Type B pancreatic cell (in vitro differentiated cells): ENCODE data around the gene GRID2. TPM values are rescaled to one million over a fixed set of nuclear protein-coding genes. Genes with fewer than 3 reads are reported as not detected.

Source experiments
- DNase-seq: peaks from one replicate; pipeline ENCODE4 v3.0.0; 2021; ENCODE audit warnings: mixed read lengths; ENCODE audit not compliant: unreplicated experiment; ENCODE audit errors: extremely low spot score
- H3K27ac Mint-ChIP-seq: 2 replicates; pipeline ENCODE4 v1.8.0; 2021; ENCODE audit warnings: mild to moderate bottlenecking, mixed read lengths
- H3K27me3 Mint-ChIP-seq: 2 replicates; pipeline ENCODE4 v1.8.0; 2021; ENCODE audit warnings: mixed read lengths
- H3K36me3 Mint-ChIP-seq: 2 replicates; pipeline ENCODE4 v1.8.0; 2021; ENCODE audit warnings: mixed read lengths
- H3K4me1 Mint-ChIP-seq: one replicate; pipeline ENCODE4 v1.8.0; 2021; ENCODE audit warnings: mixed read lengths; ENCODE audit not compliant: unreplicated experiment
- H3K4me3 Mint-ChIP-seq: 2 replicates; pipeline ENCODE4 v1.8.0; 2021; ENCODE audit warnings: mild to moderate bottlenecking, mixed read lengths
- H3K9me3 Mint-ChIP-seq: 2 replicates; pipeline ENCODE4 v1.8.0; 2021; ENCODE audit warnings: mixed read lengths
- total RNA-seq: library from RNA; stranded (reverse); gene quantifications from 2 replicates; pipeline ENCODE4 v1.2.1, GENCODE V29; 2021; ENCODE audit warnings: low replicate concordance
- TF ChIP-seq, protein P1 (sequence below): fragments of 200-600 bp; sonication (generic); conservative IDR thresholded peaks from 2 replicates; pipeline ENCODE4 v1.5.0; 2021; ENCODE audit warnings: antibody characterized with exemption, mild to moderate bottlenecking

The GRID2 gene
- total RNA-seq, 1 donor from 2014 or later, result 1.7 TPM

DNA sequence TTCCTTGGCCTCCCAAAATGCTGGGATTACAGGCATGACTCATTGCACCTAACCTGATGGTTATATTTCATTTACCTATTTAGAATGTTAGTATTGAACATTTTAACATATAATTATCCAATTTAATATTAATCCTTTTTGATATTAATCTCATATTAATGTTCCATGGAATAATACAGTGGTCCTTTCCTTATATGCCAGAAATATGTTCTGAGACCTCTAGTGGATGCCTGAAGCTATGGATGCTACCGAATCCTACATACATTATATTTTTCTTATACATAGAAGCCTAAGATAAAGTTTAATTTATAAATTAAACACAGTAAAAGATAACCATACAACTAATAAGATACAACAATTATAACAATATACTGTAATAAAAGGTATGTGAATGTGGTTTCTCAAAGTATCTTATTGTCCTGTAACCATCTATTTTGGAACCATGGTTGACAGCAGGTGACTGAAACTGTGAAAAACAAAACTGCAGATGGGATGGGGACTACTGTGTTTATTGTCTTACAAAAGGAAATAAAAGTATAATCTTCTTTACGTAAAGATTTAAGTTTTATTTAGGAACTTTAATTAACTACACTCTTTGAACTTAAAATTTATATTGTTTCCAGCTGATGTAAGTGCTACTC, 431.4 kb downstream of the GRID2 start:
- Mint-ChIP-seq H3K9me3 (no peaks in the 10 kb centered on the region), H3K27ac (no peak overlapping the region), H3K36me3 (no peaks in the 10 kb centered on the region), H3K4me3 (no peak overlapping the region), H3K27me3 (no peaks in the 10 kb centered on the region), H3K4me1 (no peaks in the 10 kb centered on the region)
- TF ChIP-seq, protein P1, sequence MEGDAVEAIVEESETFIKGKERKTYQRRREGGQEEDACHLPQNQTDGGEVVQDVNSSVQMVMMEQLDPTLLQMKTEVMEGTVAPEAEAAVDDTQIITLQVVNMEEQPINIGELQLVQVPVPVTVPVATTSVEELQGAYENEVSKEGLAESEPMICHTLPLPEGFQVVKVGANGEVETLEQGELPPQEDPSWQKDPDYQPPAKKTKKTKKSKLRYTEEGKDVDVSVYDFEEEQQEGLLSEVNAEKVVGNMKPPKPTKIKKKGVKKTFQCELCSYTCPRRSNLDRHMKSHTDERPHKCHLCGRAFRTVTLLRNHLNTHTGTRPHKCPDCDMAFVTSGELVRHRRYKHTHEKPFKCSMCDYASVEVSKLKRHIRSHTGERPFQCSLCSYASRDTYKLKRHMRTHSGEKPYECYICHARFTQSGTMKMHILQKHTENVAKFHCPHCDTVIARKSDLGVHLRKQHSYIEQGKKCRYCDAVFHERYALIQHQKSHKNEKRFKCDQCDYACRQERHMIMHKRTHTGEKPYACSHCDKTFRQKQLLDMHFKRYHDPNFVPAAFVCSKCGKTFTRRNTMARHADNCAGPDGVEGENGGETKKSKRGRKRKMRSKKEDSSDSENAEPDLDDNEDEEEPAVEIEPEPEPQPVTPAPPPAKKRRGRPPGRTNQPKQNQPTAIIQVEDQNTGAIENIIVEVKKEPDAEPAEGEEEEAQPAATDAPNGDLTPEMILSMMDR, result peak; percentile 48
- DNase-seq, result no peak

GRCh38 chr4:92760433-92760832, 456.7 kb downstream of the GRID2 start:
- H3K27me3 Mint-ChIP-seq, result no peaks in the 10 kb centered on the region
- H3K4me1 Mint-ChIP-seq, result peaks cover 5% of the 10 kb centered on the region
- no peaks in the 10 kb centered on the region for H3K36me3 Mint-ChIP-seq
- no peak overlapping the region for H3K4me3 Mint-ChIP-seq
- H3K9me3 Mint-ChIP-seq, result no peaks in the 10 kb centered on the region
- TF ChIP-seq, protein P1, result no peak
- no peak for DNase-seq
- no peak overlapping the region for H3K27ac Mint-ChIP-seq

DNA sequence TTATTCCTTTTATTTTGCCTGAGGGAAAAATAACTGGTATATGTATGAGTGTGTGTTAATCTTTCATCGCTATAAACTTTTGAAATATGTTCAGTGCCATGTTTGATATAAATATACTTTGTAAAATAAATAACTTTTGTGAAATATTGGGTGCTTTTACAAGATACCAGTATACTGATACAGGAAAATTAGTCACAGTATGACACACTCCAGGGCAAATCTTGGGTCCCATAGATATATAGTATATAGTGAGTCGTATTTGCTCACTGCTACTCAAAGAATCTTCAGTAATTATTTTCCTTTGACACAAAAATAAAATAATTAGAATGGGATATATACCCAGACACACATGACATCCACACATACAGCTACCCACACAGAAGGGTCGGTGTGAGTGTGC, 472.3 kb downstream of the GRID2 start:
- no peak overlapping the region for H3K27ac Mint-ChIP-seq
- no peaks in the 10 kb centered on the region for H3K27me3 Mint-ChIP-seq
- H3K36me3 Mint-ChIP-seq, result no peaks in the 10 kb centered on the region
- no peak overlapping the region for H3K4me3 Mint-ChIP-seq
- TF ChIP-seq, protein P1, result no peak
- no peak for DNase-seq
- H3K9me3 Mint-ChIP-seq, result no peaks in the 10 kb centered on the region
- no peaks in the 10 kb centered on the region for H3K4me1 Mint-ChIP-seq

GRCh38 chr4:92789741-92790140, 486.0 kb downstream of the GRID2 start:
- H3K4me3 Mint-ChIP-seq, result no peak overlapping the region
- H3K36me3 Mint-ChIP-seq, result no peaks in the 10 kb centered on the region
- H3K4me1 Mint-ChIP-seq, result no peaks in the 10 kb centered on the region
- H3K9me3 Mint-ChIP-seq, result no peaks in the 10 kb centered on the region
- TF ChIP-seq, protein P1, result no peak
- H3K27me3 Mint-ChIP-seq, result no peaks in the 10 kb centered on the region
- no peak overlapping the region for H3K27ac Mint-ChIP-seq
- DNase-seq, result no peak

- Mint-ChIP-seq H3K27ac (no peak overlapping the region), H3K36me3 (no peaks in the 10 kb centered on the region), H3K9me3 (peaks cover 5% of the 10 kb centered on the region), H3K27me3 (no peaks in the 10 kb centered on the region), H3K4me3 (no peak overlapping the region), H3K4me1 (no peaks in the 10 kb centered on the region)
- TF ChIP-seq, protein P1, result no peak
- DNase-seq, result no peak
These were observed 488.2 kb downstream of the GRID2 start for GRCh38 chr4:92791871-92792440.
